HG02938 (cell line): ENCODE measurements around the gene IL17C.
A peak's percentile ranks its signal among the peaks of the same experiment; 100 is the strongest.

ENCODE experiments used
- ATAC-seq: cut with Tn5 transposase; IDR thresholded peaks from one replicate; pipeline ENCODE4 v1.9.1; 2021; ENCODE audit warnings: mild to moderate bottlenecking, moderate library complexity; ENCODE audit not compliant: unreplicated experiment

Gene IL17C

DNA sequence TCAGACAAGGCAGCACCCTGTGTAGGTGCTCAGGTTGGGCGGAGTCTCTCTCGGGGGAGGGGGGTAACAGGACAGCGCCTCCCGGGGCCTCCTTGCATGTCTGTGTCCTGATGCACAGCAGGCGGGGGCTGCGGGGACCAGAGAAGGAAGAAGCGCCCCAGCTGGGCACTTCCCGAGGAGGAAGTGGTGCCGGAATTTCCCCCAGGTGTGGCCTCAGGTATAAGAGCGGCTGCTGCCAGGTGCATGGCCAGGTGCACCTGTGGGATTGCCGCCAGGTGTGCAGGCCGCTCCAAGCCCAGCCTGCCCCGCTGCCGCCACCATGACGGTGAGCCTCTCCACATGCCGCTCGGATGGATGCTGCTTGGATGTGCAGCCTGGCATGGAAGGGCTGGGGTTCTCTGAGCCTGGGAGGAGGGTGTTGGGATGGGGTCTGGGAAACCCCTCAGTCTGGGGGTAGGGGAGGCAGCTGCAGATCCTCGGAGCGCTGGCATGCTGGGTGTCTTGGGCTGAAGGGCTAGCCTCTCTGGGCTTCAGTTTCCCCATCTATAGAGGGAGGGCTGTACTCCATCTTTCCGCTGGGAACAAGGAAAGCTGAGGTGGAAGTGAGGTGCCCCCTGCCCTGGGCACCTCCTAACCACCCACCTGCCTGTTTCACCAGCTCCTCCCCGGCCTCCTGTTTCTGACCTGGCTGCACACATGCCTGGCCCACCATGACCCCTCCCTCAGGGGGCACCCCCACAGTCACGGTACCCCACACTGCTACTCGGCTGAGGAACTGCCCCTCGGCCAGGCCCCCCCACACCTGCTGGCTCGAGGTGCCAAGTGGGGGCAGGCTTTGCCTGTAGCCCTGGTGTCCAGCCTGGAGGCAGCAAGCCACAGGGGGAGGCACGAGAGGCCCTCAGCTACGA is at the start of gene IL17C:
TSS of gene IL17C (plus strand) at position 250 of the 908 bp plus-strand sequence. CDS start at position 320, 70 bp downstream.
- ATAC-seq, result no peak

- no peak for ATAC-seq
Measured at GRCh38 chr16:88588754-88589153, 49.6 kb upstream of the IL17C start.

- no peak for ATAC-seq
Measured at GRCh38 chr16:88589441-88589840, 48.9 kb upstream of the IL17C start.

DNA sequence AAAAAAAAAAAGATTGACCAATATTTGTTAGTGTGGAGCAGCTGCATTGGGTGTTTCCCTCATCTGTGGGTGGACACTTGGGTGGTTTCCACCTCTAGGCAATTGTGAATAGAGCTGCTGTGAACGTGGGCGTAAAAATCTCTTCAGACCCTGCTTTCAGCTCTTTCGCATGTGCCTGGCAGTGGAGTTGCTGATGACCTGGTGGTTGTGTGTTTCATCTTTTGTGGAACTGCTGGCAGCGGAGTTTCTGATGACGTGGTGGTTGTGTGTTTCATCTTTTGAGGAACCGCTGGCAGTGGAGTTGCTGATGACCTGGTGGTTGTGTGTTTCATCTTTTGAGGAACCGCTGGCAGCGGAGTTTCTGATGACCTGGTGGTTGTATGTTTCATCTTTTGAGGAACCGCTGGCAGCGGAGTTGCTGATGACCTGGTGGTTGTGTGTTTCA is 46.8 kb upstream of the IL17C start:
- ATAC-seq, result peak; percentile 49

DNA sequence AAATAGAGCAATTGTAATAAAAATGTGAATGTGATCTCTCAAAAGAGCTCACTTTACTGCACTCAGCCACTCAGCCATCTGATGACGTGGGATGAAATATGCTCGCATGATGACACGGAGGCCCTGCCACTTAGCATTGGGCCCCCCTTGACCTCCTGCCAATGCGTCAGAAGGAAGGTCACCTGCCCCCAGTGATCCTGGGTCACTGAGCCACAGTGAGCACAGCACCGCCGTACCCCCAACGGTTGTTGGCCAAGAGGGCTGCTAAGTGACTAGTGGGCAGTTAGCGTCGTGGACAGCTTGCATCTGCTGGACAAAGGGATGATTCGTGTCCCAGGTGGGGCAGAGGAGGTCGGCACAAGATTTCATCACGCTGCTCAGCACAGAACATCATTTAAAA is 45.3 kb upstream of the IL17C start:
- ATAC-seq, result no peak

DNA sequence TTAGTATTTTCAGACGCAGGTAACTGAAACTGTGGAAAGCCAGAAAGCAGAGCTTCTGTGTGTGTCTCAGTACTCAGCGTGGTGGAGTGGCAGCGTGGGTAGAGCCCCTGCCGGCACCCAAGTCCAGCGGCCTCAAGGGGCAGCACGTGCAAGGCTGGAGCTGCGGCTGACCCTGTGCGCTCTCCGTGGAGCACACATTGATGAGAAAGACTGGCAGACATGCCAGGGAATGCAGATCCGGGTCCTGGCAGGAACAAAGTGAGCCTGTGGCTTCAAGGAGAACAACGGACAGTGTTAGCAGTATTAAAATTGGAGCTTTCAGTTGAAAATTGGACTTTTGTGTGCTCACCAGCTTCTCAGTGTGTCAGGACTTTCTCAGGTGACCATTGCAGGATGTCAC is 44.9 kb upstream of the IL17C start:
- no peak for ATAC-seq

DNA sequence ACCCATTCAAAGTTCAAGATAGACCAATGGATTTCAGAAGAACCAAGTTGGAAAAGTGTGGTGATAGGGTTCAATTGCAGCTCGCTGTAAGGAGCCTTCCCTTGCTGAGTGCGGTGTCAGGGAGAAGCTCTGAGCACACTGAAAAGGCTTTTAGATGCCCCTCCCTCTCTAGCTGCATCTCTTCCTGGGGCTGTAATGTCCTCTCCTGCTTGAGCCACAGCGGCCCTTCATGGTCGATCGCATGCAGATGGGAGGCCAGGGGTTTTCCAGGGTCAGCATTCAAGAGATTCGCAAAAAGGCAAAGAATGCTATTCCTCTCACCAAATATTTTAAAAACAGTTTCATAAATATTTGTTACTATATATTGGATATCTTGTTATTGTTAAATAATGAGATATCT is 44.5 kb upstream of the IL17C start:
- no peak for ATAC-seq

DNA sequence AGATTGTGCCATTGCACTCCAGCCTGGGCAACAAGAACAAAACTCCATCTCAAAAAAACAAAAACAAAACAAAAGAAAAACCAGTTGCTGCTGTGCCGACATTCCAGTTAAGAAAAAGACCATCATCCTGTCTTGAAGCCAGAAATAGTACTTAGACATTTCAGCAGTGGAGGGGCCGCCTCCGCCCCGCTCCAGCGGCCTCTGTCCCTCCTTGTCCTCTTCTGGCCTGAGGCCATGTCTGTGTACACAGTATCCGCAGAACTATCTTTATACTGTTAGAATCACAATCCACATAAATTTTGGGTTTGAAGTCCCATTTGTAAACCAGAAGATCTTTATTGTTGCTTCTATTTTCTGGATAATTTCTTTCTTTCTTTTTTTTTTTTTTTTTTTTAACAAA is 43.3 kb upstream of the IL17C start:
- ATAC-seq, result no peak

GRCh38 chr16:88595921-88596320 is 42.5 kb upstream of the IL17C start:
- ATAC-seq, result no peak

DNA sequence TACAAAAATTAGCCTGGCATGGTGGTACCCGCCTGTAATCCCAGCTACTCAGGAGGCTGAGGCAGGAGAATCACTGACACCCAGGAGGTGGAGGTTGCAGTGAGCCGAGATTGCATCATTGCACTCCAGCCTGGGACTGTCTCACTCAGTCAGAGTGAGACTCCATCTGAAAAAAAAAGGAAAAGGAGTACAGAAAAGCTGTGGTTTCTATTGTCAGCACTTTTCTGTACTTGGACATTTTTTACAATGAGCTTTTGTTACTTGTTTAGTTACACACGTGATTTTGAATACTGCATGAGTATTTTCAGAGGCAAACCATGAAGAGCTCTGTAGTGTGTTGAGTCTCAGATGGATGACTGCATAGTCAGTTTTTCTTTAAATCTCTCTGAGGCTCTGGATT is 41.9 kb upstream of the IL17C start:
- ATAC-seq, result no peak

DNA sequence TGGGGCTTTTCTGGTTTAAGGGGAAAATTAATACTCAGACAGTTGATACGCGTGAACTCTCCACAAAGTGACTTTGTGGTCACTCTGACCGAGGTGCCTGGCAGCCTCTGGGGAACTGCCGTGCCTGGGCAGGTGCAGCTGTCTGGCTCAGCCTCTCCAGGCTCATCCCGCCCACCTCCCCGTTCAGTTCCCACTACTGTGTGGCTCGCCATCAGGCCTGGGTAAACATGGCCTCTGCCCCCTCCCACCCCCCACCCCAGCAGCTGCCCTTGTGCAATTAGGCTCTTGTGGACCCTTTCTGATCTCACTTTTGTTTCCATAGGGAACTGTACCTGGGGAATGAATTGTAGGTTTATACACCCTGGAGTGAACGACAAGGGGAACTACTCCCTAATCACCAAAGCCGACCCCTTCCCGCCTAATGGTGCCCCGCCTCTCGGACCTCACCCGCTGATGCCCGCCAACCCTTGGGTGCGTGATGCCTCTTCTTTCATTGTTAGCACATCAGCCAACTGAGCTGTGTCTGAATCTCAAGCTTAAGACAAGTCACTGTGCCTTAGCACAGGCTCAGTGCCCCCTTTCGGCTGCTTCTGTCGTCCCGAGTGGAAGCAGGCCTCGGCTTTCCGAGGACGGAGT is 40.4 kb upstream of the IL17C start:
- no peak for ATAC-seq

DNA sequence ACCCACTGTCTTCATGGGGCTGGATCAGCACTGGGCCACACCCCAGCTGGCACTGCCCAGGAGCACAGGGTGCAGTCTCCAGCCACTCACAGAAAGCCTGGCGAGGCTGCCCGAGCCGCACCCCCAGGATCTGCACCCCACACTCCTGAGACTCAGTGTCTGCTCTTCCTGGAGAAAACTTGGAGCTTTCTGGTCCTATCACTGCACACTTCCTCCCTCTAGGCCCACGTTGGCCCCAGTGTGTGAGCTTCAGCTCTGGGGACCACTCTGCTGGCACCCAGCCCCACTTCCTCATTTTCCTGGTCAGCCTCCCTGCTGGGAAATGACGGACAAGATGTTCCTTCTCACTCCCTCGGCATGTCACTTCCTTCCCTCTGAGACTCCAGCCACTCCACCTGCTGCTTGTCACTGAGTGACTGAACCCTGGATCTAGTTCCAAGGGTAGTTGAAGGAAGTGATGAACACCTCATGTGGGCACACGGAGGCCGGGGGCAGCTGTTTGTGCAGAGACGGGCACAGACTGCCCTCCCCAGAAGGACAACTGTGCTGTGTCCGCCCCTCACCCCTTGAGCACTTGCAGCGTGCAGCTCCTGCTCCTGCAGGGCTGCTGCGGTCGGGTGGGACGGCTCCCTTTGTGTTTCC is 39.2 kb upstream of the IL17C start:
- ATAC-seq, result no peak

DNA sequence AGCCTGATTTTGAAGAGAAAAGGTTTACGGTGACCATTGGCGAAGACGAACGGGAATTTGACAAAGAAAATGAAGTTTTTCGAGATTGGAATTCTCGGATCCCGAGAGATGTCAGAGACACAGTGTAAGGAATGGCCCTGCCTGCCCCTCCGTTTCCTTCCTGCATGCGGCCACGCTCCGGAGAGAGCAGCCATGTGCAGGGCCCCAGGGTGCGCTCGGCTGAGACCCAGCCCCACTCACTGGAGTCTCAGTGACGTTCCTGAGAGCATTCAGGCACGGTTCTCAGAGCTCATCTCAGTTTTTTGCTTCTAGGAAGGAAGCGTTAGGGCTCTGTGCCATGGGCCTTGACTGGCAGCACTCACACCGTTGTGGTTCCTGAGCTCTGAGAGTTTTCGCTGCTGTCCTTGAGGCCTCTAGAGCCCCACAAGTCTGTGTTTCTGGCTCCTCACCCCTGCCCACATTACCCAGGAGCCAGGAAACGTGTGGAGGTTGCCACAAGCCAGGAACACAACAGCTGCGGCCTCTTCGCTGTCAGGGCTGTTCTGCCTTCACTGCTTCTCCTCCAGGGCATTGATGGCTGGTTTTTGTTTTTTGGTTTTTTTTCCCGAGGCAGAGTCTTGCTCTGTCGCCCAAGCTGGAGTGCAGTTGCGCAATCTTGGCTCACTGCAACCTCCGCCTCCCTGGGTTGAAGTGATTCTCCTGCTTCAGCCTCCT is 38.4 kb upstream of the IL17C start:
- no peak for ATAC-seq

DNA sequence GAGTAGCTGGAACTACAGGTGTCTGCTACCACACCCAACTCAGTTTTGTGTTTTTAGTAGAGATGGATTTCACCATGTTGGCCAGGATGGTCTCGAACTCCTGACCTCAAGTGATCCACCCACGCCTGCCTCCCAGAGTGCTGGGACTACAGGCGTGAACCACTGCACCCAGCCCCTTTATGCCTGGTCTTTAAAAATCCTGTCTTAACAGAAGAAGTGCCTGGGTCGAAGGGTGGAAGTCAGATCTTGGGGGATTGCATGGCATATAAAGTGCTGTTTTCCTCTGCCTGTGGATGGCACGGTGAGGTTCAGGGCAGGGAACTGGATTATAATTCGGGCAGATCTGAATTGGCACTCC is 37.9 kb upstream of the IL17C start:
- no peak for ATAC-seq

GRCh38 chr16:88601313-88602036 is 36.9 kb upstream of the IL17C start:
- ATAC-seq, result no peak

- ATAC-seq, result no peak
Measured at GRCh38 chr16:88602091-88602490, 36.3 kb upstream of the IL17C start.

- ATAC-seq, result no peak
Measured at GRCh38 chr16:88605186-88606147, 32.9 kb upstream of the IL17C start.

- no peak for ATAC-seq
Measured at GRCh38 chr16:88606148-88606757, 32.1 kb upstream of the IL17C start.

DNA sequence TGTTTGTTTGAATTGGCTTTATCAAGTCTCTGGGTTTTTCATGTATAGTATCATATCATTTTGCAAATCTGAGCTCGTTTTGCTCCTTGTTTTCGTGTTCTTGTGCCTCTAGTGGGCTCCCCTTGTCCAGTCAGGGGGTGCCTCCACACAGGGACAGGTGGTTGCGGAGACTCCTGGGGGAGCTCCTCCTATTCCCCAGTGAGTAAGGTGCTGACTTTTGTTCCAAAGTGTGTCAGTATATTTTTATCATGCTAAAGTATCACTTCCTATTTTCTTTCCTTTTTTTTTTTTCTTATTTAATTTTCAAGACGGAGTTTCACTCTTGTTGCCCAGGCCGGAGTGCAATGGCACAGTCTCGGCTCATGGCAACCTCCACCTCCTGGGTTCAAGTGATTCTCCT is 30.3 kb upstream of the IL17C start:
- ATAC-seq, result no peak
